ENCODE data around the gene TBXA2R. TPM values are rescaled to one million over a fixed set of nuclear protein-coding genes. Genes with fewer than 3 reads are reported as not detected.
"Not testable (repeated sequence)": the region's sequence is repeated elsewhere in the genome, so short reads cannot be mapped to it uniquely, and the experiment has no call there.

The TBXA2R gene
- total RNA-seq, 1 donor from 2014 or later, result 1.2 TPM

DNA sequence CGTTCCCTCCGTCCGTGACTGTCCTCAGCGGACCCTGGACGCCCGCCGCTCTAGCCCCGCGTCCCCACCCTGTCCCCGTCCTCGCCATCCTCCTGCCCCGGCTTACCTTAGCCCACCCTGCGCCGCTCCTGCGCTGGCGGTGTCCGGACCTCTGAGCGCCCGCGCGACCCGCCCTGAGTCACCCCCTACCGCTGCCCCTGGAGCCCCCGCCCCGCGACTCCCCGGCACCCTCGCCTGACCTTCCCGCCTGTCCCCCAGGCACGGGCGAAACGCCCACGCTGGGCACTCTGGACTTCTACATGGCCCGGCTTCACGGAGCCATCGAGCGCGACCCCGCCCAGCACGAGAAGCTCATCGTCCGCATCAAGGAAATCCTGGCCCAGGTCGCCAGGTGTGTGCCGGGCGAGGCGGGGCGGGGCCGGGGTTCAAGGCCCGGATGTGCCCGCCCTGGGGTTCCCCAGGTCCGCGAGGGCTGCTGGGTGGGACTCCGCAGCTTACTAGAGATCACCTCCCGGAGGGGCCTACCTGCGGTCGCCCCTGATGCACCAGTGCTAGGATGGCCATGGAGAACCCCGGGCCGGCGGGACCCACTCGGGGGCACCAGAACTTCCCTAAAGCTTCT is 28.8 kb downstream of the TBXA2R start:
- DNase-seq, result no peak

DNA sequence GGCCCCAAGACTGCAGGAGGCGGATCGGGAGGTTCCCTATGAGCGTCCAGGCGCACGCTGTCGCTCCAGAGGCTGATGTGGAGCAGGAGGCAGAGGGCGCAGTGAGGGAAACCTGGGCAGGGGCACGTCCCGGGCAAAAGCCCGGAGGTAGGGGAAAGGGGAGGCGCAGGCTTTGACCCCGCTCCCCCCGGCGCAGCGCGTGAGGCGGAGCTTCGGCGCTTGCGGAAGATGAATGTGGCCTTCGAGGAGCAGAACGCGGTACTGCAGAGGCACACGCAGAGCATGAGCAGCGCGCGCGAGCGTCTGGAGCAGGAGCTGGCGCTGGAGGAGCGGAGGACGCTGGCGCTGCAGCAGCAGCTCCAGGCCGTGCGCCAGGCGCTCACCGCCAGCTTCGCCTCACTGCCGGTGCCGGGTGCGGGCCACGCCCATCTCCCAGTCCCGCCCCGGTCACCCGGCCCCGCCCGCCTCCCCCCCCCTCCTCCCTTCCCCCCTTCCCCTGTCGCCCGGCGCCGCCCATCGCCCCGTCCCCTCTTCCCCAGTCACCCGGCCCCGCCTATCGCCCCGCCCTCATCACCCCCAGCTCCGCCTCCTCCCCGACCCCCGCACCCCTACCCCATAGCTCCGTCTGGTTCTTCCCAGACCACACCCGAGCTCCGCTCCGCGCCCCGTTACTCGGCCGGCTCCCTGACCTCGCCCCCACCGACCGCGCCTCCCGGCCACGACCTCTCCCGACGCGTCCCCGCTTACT is 29.8 kb downstream of the TBXA2R start:
- peak; percentile 28 for DNase-seq

DNA sequence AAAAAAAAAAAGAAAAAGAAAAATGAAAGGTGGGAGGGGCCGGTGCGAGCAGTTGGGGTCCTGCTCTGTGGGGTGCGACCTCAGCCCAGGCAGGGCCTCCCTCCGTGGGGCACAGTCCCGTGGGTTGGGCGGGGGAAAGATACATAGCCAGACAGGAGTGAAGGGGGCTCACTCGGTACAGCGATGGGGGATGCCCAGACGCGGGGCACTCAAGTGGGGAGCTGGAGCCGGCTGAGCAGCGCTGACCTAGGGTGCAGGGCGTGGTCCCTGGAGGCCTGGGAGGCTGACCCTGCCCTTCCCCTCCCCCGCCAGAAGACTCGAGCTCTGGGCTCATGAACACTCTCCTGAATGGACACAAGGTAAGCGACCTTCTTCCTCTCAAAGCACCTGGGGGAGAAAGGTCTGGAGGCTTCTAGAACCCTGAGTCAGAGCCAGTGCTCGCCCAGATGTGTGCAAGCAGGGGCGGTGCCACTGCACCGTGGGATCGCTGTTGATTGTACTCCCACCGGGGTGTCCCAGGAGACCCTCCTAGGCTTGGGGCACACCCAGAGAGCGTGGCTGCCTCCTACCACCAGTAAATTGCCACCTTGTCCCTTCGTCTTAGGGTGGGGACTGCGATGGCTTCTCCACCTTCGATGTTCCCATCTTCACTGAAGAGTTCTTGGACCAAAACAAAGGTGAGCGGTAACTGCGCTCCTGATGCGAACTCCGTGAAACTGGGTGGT is 30.6 kb downstream of the TBXA2R start:
- no peak for DNase-seq

DNA sequence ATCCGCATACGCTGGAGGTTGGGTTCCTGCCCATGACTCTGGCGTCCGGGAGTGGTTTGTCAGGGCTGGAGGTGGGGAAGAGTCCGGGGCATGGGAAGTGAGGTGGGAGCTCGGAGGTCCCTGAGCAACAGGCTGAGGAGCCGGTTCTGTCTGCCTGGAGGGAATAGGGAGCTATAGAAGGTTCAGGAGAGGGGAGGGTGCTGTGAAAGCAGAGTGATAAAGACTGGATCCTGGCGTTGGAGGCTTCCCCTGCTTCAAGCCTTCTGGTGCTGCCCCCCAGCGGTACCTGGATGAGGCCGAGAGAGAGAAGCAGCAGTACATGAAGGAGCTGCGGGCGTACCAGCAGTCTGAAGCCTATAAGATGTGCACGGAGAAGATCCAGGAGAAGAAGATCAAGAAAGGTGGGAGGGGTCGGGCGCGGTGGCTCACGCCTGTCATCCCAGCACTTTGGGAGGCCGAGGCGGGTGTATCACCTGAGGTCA is 31.4 kb downstream of the TBXA2R start:
- DNase-seq, result no peak

DNA sequence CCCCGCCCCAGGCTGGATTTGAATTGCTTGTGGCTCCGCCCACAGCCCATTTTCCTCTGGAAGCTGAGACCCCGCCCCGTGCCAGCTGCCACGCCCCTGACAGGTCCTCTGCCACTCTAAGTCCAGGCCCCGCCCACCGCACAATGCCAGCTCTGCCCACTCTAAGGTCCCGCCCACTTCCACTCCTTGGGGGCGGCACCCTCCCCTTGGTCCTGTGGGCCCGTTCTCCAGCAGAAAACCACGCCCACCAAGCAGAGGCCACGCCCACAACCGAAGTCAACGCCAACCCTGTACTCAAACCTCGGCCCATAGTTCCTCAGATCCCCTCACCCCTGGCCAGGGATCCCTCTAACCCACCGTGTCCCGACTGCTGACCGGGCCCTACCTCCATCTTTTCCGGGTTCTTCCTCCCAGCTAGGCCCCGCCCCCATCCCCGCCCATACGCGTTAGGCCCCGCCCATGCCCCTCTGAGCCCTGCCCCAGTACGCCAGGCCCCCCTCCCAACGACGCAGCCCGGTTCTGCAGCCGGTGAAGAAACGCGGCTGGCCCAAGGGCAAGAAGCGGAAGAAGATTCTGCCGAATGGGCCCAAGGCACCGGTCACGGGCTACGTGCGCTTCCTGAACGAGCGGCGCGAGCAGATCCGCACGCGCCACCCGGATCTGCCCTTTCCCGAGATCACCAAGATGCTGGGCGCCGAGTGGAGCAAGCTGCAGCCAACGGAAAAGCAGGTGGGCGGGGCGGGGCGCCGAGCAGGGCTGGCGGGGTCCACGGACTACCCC is 32.6 kb downstream of the TBXA2R start:
- peak; percentile 59 for DNase-seq

DNA sequence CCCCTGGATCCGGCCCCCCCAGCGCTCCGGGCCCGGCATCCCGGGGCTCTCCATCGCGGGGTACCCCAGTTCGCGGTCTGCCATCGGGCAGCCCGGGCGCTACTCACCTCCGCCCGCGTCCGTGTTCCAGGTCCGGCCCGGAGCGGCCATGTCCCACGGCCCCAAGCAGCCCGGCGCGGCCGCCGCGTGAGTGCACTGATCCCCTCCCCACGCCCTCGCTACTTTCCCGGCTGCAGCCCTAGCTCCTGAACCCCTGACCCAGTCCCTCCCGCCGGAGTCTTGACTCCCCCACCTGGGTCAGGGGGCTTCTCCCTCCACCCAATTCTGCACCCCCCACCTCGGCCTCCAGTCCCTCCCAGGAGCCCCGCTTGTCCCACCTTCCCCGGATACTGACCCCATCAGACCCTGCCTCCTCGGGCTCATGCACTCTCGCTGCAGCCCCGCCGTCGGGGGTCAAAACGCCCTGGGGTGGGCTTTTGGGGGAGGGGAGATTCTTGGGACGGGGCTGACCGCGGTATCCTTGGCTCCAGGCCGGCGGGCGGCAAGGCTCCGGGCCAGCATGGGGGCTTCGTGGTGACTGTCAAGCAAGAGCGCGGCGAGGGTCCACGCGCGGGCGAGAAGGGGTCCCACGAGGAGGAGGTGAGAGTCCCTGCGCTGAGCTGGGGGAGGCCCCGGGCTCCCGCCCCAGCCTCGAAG is 33.4 kb downstream of the TBXA2R start:
- no peak for DNase-seq

DNA sequence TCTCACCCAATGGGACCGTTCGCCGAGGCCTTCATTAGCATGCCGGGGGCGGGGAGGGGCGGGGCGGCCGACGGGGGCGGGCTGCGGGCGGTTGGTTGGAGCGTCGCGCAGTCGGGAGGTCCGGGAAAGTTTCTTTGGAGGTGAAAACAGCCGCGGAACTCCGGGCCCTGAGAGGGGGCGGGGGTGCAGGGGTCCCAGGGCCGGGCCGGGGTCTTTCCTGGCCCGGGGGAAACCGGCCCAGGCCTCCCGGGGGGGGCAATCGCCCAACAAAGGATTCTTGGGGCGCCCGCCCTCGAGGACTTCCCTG is 33.9 kb downstream of the TBXA2R start, which contains the start of gene HMG20B:
Gene HMG20B (plus strand): TSS at position 90 of the 307 bp plus-strand sequence. CDS start 366 bp downstream, outside the sequence.
- no peak for DNase-seq

DNA sequence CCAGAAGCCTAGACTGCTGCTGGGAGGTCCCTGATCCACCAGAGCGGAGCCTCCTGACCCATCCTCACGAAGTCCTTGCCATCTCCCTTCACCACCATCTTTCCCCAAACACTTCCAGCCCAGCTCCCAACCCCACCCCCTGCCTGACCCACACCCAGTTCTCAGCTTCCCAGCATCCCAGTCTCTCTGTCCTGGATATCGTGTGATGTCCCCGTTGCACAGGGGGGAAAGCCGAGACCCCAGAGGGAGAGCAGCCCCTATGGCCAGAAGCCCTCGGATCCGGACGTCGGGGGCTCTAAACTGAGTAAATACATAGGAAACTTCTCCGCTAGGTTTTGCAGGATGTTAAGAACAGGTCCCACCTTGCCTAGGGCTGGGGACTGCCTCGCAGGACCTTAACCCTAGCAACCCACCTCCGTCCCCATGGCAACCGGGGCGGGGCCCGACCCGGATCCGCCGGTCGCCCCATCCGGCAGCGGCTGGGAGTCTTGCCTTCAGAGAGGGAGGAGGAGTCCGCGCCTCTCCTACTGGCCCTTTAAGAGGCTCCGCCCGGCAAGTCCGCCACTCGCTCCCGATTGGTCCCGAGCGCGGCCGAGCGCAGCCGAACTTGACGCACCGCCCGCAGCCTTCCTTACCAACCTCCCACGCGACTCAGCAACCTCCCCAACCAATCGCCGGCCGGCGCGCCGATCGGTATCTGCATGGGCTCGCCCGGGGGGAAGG is 34.4 kb downstream of the TBXA2R start:
- DNase-seq, result peak; percentile 99

DNA sequence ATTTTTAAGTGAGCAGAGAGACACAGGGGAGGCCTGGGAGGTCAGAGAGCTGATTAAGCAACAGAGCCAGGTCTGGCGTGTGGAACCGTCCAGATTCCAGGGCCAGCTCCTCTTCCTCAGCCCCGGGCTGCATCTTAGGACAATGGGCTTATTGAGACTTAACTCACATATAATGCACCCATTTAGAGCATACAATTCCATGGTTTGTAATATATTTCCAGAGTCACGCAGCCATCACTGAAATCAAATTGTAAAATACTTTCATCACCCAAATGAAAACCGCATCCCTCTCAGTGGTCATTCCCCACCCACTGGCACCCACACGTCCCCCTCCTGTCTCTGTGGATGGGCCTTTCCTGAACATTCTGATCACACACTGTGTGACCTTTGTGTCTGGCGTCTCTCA is 36.1 kb downstream of the TBXA2R start:
- peak; percentile 20 for DNase-seq

DNA sequence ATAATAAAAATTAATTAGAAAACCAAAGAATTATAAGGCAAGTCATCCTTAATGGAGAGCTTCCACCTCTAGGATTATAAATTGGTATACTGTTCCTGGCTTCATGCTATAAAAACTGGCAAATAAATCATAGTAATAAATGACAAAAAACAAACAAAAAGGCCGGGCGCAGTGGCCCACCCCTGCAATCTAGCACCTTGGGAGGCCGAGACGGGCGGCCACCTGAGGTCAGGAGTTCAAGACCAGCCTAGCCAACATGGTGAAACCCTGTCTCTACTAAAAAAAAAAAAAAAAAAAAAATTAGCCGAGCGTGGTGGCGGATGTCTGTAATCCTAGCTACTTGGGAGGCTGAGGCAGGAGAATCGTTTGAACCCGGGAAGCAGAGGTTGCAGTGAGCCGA is 36.6 kb downstream of the TBXA2R start:
- not testable (repeated sequence) for DNase-seq

DNA sequence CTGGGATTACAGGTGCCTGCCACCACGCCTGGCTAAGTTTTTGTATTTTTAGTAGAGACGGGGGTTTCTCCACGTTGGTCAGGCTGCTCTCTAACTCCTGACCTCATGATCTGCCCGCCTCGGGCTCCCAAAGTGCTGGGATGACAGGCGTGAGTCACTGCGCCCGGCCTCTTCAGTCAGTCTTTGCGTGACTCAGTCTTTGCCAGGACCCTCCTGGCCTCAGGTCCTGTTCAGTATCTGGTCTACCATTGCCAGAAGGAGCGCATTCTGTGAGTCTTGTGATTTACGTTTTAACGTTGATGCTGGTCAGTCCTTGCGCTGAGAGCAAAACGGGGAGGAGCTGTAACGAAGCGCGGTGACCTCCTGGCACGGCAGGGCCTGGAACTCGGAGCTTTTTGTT is 41.5 kb downstream of the TBXA2R start:
- DNase-seq, result no peak

DNA sequence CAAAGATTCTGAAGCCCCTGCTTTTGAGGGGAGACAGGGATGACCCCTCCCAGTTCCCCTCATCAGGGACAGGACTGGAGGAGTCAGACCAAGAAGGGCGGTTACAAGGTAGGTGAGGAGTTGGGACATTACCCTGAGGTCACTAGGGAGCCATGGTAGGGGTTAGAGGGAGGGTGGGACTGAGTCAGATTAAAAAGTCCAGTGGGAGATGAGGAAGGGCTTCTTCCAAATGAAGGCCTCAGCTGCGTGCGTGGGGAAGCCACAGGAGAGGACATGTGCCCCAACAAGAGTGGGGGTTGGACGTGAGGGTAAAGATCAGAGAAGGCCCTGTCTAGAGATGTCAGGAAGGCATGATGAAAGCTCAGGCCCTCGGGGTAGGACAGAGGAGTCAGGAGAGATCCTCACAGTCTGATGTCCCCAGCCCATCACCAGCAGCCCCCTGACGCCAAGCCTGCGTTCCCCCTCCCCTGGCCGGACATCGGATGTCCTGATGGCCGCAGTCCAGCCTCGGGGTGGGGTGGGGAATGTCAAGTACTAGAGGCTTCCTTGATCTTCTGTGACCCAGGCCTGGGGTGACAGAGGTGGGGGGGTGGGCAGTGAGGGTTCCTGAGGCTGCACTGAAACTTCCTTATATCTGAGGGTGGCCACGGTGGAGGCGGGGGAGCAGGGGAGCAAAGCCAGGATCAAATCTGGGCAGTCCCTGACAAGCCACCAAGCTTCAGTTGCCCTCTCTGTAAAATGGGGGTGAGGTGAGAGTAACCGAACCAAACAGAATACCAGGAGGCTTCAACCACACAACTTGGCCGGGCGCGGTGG is 42.8 kb downstream of the TBXA2R start:
- DNase-seq, result no peak

DNA sequence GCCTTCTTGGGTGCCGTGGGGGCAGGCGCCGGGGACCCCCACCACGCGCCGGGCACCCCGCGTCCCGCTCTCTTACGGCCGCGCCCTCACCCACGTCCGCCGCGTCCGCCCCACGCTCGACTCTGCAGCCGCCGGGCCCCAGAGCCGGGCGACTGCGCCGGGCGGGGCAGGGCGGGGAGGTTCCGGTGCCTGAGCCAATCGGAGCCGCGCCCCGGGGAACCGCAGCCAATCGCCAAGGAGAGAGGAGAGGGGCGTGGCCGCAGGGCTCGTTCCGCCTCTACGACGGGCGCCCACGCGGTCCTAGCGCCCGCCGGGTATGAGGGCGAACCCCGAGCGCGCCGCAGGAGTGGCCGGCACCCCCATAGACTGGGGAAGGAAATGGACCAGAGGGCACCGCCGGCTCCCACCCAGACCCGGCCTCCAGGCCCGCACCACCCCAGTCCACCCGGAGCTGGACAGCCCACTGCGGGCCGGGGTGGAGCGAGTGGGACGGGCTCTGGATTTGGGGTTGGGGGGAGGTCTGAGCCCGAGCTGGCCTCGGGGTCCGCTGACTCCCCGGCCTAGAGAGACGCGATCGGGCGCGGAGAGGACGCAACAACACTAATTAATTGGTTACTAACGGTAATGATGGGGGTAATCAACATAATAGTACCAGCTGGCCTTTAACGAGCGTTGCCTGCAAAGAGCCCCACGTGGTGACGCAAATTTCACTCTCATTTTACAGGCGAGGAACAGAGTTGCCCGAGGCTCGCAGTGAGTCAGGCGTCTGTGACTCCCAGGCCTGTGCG is 49.0 kb downstream of the TBXA2R start, which contains the start of gene MFSD12:
Gene MFSD12 (minus strand): TSS at position 126 of the 788 bp plus-strand sequence. CDS start 183 bp downstream, outside the sequence.
- DNase-seq, result peak; percentile 87

DNA sequence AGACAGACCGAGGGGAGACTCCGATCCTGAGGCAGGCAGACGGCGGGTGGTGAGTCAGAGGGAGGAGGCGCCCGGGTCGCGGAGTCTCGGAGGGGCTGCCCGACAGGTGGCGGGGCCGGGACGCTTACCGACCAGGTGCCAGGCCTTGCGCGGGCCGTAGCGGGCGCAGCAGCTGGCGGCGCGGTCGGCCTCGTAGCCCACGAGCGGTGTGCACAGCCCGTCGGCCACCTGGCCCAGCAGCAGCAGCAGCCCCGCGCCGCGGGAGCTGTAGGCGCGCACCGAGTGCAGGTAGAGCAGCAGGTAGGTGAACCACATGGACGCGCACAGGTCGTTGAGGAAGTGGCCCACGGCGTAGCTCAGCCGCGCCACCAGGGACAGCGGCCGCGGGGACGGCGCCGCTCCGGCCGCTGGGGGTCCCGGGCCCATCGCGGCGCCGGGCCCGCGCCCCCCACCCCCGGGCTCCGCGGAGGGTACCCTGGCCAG is 49.7 kb downstream of the TBXA2R start:
- no peak for DNase-seq

DNA sequence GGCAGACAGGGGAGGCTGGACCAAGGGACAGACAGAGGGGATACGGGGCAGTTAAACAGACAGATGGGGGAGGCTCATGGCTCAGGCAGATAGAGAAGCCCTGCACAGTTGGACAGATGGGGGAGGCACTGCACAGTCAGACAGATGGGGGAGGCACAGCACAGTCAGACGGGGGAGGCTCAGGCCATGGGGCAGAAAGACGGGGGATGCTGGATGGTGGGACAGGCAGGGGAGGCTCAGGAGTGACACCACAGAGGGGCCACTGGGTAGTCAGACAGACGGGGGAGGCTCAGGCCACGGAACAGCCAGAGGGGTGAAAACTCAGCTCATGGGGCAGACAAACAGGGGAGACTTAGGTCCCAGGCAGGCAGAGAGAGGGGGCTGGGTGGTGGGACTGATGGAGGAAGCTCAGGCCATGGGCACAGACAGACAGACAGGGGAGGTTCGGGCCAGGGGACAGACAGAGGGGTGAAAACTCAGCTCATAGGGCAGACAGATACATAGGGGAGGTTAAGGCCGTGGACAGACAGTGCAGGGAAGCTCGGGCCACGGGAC is 50.2 kb downstream of the TBXA2R start:
- DNase-seq, result no peak

DNA sequence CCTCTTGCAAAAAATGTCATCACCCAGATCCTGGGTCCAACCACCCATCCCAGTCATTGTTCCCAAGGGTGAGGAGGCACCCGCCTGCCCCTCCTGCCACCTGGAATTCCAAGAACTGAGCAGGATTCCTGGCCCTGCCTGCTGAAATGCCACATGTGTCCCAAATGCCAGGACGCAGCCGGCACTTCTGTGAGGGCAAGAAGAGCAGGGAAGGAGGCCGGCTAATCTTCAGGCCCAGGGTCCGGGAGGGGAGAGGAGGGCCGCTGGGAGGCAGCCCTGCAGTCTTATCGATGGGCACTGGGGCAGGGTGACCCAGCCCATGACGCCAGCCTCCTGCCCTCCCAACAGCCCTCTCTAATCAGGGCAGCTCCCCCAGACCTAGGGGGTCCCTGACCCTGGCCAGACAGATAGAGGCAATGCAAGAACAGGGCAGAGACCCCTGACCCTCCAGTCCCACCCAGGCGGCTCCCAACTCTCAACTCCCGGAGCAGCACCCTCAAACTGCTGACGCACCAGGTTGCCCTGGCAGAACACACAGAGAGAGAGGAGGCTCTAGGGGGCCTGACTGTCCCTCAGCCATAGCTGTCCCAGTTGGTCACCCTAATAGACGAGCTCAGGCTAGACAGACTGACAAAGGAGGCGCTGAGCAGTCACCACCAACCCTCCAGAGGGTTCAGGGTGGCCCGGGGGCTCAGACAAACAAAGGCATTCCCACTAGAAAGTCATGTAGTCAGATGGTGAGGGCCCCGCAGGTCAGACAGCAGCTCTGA is 50.8 kb downstream of the TBXA2R start:
- DNase-seq, result no peak

DNA sequence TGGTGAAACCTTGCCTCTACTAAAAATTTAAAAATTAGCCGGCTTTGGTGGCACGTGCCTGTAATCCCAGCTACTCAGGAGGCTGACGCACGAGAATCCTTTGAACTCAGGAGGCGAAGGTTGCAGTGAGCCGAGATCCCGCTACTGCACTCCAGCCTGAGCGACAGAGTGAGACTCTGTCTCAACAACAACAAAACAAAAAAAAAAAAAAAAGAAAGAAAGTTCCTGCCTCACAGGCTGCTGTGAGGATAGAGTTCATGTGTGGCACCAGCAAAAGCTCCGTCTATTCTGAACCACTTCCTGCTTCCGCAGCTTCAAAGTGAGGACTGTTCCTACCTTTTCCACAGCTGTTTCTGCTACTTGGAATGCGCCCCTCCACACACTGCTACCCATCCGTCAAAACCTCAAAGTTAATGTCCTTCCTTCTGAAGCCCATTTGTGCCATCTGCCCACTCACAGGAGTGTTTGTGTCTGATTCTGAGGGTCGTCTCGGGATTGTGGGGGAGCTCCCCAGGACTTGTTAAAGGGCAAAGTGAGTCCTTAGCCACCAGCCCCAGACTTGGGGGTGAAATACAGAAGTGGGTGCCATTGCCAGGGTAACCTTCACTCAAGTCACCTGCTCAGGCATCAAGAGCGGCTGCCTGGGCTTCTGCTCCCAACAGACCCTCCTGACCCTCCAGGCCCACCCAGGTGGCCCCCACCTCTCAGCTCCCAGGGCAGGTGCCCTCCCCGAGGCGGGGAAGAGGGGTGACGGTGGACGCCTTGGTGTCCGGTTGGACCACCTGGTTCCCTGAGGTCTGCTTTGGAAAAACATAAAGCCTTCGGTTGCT is 52.2 kb downstream of the TBXA2R start:
- no peak for DNase-seq
